A673 (cell line): ENCODE measurements around the gene GRK1.

Source experiments
- EZH2 ChIP-seq: fragments of 200-600 bp; sonication (generic); IDR thresholded peaks from 2 replicates; pipeline ENCODE4 v1.6.1; 2017; ENCODE audit warnings: borderline replicate concordance, low read depth, mild to moderate bottlenecking, mixed read lengths, antibody characterized with exemption, low read length; ENCODE audit not compliant: poor library complexity, severe bottlenecking
- TF ChIP-seq, protein P1 (sequence below): fragments of 300-800, 200-600 bp; sonication (generic); conservative IDR thresholded peaks from 2 replicates; pipeline ENCODE4 v1.5.1; 2017; ENCODE audit warnings: low read depth, mild to moderate bottlenecking, antibody characterized with exemption, low read length, moderate library complexity, mixed read lengths

GRCh38 chr13:113768018-113768905 is 101.2 kb downstream of the GRK1 start:
- TF ChIP-seq, protein P1, sequence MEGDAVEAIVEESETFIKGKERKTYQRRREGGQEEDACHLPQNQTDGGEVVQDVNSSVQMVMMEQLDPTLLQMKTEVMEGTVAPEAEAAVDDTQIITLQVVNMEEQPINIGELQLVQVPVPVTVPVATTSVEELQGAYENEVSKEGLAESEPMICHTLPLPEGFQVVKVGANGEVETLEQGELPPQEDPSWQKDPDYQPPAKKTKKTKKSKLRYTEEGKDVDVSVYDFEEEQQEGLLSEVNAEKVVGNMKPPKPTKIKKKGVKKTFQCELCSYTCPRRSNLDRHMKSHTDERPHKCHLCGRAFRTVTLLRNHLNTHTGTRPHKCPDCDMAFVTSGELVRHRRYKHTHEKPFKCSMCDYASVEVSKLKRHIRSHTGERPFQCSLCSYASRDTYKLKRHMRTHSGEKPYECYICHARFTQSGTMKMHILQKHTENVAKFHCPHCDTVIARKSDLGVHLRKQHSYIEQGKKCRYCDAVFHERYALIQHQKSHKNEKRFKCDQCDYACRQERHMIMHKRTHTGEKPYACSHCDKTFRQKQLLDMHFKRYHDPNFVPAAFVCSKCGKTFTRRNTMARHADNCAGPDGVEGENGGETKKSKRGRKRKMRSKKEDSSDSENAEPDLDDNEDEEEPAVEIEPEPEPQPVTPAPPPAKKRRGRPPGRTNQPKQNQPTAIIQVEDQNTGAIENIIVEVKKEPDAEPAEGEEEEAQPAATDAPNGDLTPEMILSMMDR = no peak
- no peak for TF ChIP-seq EZH2
